Neural cell (in vitro differentiated cells): Measurements from ENCODE around the gene ARAP2.

Experiments
- EZH2 ChIP-seq: fragments of 200-600, 300-800 bp; shearing (Covaris generic), sonication (generic); IDR thresholded peaks from 2 replicates; pipeline ENCODE4 v1.6.1; 2014; ENCODE audit warnings: antibody characterized with exemption, low read length, borderline replicate concordance, mild to moderate bottlenecking; ENCODE audit not compliant: insufficient read depth, poor library complexity, severe bottlenecking
- MXI1 ChIP-seq: fragments of 450-650 bp; conservative IDR thresholded peaks from 2 replicates; pipeline ENCODE4 v1.6.1; 2014; ENCODE audit warnings: antibody characterized with exemption, mild to moderate bottlenecking; ENCODE audit not compliant: poor library complexity, severe bottlenecking
- RAD21 ChIP-seq: fragments of 450-650 bp; conservative IDR thresholded peaks from 2 replicates; pipeline ENCODE4 v1.6.1; 2014; ENCODE audit warnings: antibody characterized with exemption, mild to moderate bottlenecking, moderate library complexity

DNA sequence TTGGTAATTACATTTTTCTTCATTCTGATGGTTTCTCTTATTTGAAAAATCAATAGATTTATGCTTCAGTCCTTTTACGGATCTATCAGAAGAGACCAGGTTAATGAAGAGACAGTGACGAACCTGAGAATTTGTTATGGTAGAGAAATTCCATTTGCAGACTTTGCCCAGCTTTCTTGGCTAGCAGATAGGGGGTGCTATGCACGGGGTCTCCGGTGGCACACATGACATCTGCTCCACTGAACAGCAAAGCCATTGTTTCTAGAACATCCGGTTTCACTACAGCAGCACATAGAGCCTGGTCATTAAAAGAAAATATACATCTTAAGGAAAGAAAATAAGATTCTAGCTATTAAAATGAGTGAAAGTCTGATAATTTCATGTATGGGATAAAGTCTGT, 85.1 kb downstream of the ARAP2 start:
- no peak for TF ChIP-seq RAD21
- no peak for TF ChIP-seq MXI1
- no peak for TF ChIP-seq EZH2
